ENCODE data around the gene ESRRG.
"Not testable (repeated sequence)": the region's sequence is repeated elsewhere in the genome, so short reads cannot be mapped to it uniquely, and the experiment has no call there.

ESRRG gene

DNA sequence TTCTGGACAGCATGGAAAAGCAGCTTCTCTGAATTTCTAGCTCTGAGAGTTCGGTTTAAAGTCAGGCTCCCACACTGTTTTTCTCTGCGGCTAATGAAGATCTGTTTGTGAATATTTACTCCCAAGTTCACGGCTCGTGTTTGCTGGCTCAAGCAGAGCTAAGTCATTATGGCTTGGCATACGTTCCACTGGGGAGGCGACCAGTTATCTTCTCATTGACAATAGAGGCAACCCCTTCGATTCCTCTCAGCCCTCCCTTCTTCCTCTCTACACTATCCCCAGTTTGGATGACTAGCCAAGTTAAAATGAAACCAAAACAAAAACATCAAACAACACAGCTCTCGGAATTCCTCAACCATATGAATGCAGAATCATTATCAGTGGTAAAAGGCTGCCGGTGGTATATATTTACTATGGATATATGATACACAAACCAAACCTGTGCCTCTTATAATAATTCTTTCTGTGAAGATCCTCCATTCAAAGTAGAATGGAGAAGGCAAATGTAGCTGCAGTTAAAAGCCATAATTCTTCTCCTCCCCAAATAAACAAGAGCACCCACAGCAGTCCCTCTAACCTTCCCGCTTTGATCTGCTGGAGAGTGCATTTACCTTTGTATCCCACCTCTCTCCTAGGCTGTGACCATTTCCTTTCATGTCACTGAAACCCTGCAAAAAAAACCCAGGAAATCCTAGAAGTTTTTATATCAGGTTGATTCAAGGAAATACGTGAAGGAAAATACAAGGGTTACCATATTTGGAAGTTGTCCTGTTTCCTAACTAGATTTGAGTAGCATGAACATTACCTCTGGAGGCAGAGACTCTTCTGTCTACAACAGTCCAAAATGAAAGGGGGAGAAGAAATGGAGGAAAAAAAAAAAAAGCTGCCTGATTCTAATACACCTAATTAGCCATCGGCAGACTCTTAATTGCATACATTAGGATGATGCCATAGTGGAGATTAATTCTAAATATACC is 191.7 kb downstream of the ESRRG start:
- Histone ChIP-seq H3K4me3 (ENCODE audit: low read length in 2 of 2) (peak overlapping the region; percentile 71), H3K4me1 (ENCODE audit: control insufficient read depth in 2 of 2, insufficient read depth in 2 of 2, low read length in 2 of 2) (peaks cover 0 to 2% of the 10 kb centered on the region in 2 donors), H3K9me3 (ENCODE audit: control insufficient read depth in 2 of 2, low read length in 2 of 2) (no peaks in the 10 kb centered on the region), H3K27ac (ENCODE audit: low read depth in 2 of 2, low read length in 2 of 2) (peak overlapping the region in 1 of 2 donors; percentile 11), H3K36me3 (ENCODE audit: control insufficient read depth in 2 of 2, insufficient read depth in 2 of 2, low read length in 2 of 2) (no peaks in the 10 kb centered on the region), H3K27me3 (ENCODE audit: control insufficient read depth in 2 of 2, insufficient read depth in 2 of 2, low read length in 2 of 2) (no peaks in the 10 kb centered on the region), H3K9ac (ENCODE audit: low read depth in 1 of 2, low read length in 2 of 2) (peak overlapping the region; percentile 14 to 43)

- not testable (repeated sequence) for H3K4me1 ChIP-seq (ENCODE audit: control insufficient read depth in 2 of 2, insufficient read depth in 2 of 2, low read length in 2 of 2); H3K36me3 ChIP-seq (ENCODE audit: control insufficient read depth in 2 of 2, insufficient read depth in 2 of 2, low read length in 2 of 2); H3K4me3 ChIP-seq (ENCODE audit: low read length in 2 of 2); H3K9me3 ChIP-seq (ENCODE audit: control insufficient read depth in 2 of 2, low read length in 2 of 2); H3K27me3 ChIP-seq (ENCODE audit: control insufficient read depth in 2 of 2, insufficient read depth in 2 of 2, low read length in 2 of 2); H3K27ac ChIP-seq (ENCODE audit: low read depth in 2 of 2, low read length in 2 of 2); H3K9ac ChIP-seq (ENCODE audit: low read depth in 1 of 2, low read length in 2 of 2)
Observed at GRCh38 chr1:216529851-216530250, 193.4 kb downstream of the ESRRG start.

DNA sequence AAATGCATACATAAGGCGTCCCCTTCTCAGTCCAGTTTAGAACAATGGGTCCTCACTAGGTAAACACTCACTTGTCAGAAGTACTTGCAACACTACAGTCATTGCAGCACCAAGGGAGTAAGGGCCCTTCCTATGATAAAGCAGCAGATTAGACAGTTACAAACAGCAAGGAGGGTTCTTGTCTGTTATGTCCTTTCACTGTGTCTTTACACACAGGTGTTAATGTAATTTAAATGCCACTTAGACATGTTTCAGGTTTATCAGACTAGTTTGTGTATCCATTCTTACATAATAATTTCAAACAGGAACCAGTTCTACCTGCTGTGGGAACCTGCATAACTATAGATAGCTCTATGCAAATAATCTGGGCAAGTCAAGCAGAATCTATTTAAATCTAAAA is 194.4 kb downstream of the ESRRG start:
- Histone ChIP-seq H3K9me3 (ENCODE audit: control insufficient read depth in 2 of 2, low read length in 2 of 2) (no peaks in the 10 kb centered on the region), H3K36me3 (ENCODE audit: control insufficient read depth in 2 of 2, insufficient read depth in 2 of 2, low read length in 2 of 2) (no peaks in the 10 kb centered on the region), H3K4me3 (ENCODE audit: low read length in 2 of 2) (no peak overlapping the region), H3K4me1 (ENCODE audit: control insufficient read depth in 2 of 2, insufficient read depth in 2 of 2, low read length in 2 of 2) (peaks cover 0 to 2% of the 10 kb centered on the region in 2 donors), H3K27ac (ENCODE audit: low read depth in 2 of 2, low read length in 2 of 2) (no peak overlapping the region), H3K9ac (ENCODE audit: low read depth in 1 of 2, low read length in 2 of 2) (no peak overlapping the region), H3K27me3 (ENCODE audit: control insufficient read depth in 2 of 2, insufficient read depth in 2 of 2, low read length in 2 of 2) (no peaks in the 10 kb centered on the region)

GRCh38 chr1:216523449-216524190 is 199.6 kb downstream of the ESRRG start:
- Histone ChIP-seq H3K27ac (ENCODE audit: low read depth in 2 of 2, low read length in 2 of 2) (no peak overlapping the region), H3K9me3 (ENCODE audit: control insufficient read depth in 2 of 2, low read length in 2 of 2) (no peaks in the 10 kb centered on the region), H3K27me3 (ENCODE audit: control insufficient read depth in 2 of 2, insufficient read depth in 2 of 2, low read length in 2 of 2) (no peaks in the 10 kb centered on the region), H3K4me1 (ENCODE audit: control insufficient read depth in 2 of 2, insufficient read depth in 2 of 2, low read length in 2 of 2) (no peaks in the 10 kb centered on the region), H3K4me3 (ENCODE audit: low read length in 2 of 2) (no peak overlapping the region), H3K9ac (ENCODE audit: low read depth in 1 of 2, low read length in 2 of 2) (no peak overlapping the region), H3K36me3 (ENCODE audit: control insufficient read depth in 2 of 2, insufficient read depth in 2 of 2, low read length in 2 of 2) (no peaks in the 10 kb centered on the region)

DNA sequence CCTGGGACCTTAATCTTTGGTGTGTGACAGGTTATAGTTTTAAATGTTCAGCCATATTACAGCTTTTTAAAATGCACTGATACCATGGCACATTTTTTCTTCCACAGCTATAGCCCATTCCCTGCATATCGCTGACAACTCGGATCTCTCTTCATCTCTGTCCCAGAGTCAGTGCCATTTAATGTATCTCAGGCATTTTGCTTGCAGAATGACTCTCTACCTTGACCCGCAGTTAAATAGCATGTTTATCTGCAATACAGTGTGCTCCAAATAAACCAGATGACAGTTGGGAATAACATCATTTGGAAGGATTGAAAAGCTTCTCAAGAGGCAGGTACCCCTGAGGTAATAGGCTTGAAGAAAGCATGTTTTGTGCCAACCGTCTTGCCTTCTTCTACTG is 200.2 kb downstream of the ESRRG start:
- Histone ChIP-seq H3K9me3 (ENCODE audit: control insufficient read depth in 2 of 2, low read length in 2 of 2) (no peaks in the 10 kb centered on the region), H3K36me3 (ENCODE audit: control insufficient read depth in 2 of 2, insufficient read depth in 2 of 2, low read length in 2 of 2) (no peaks in the 10 kb centered on the region), H3K27ac (ENCODE audit: low read depth in 2 of 2, low read length in 2 of 2) (no peak overlapping the region), H3K4me1 (ENCODE audit: control insufficient read depth in 2 of 2, insufficient read depth in 2 of 2, low read length in 2 of 2) (no peaks in the 10 kb centered on the region), H3K4me3 (ENCODE audit: low read length in 2 of 2) (no peak overlapping the region), H3K27me3 (ENCODE audit: control insufficient read depth in 2 of 2, insufficient read depth in 2 of 2, low read length in 2 of 2) (no peaks in the 10 kb centered on the region), H3K9ac (ENCODE audit: low read depth in 1 of 2, low read length in 2 of 2) (no peak overlapping the region)

DNA sequence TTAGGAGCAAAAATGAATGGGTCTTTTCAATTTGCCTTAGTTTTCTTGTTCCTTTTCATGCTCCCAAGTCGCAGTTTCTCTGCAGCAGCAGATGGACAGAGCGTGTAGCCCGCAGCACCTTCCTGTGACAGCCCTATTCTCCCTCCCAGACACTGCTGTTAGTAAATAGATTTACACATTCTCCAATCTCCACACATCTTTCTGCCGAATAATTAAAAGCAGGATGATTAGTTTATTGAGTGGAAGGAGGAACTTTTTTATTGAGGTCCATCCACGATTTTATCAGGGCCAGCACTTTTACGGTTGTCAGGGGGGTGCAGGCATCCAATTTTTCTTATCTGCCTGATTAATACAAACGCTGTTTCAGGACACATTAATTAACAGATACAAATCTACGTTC is 201.8 kb downstream of the ESRRG start:
- no peaks in the 10 kb centered on the region for H3K27me3 ChIP-seq (ENCODE audit: control insufficient read depth in 2 of 2, insufficient read depth in 2 of 2, low read length in 2 of 2)
- H3K4me3 ChIP-seq (ENCODE audit: low read length in 2 of 2), result no peak overlapping the region
- H3K36me3 ChIP-seq (ENCODE audit: control insufficient read depth in 2 of 2, insufficient read depth in 2 of 2, low read length in 2 of 2), result no peaks in the 10 kb centered on the region
- no peak overlapping the region for H3K9ac ChIP-seq (ENCODE audit: low read depth in 1 of 2, low read length in 2 of 2)
- no peak overlapping the region for H3K27ac ChIP-seq (ENCODE audit: low read depth in 2 of 2, low read length in 2 of 2)
- no peaks in the 10 kb centered on the region for H3K4me1 ChIP-seq (ENCODE audit: control insufficient read depth in 2 of 2, insufficient read depth in 2 of 2, low read length in 2 of 2)
- no peaks in the 10 kb centered on the region for H3K9me3 ChIP-seq (ENCODE audit: control insufficient read depth in 2 of 2, low read length in 2 of 2)

GRCh38 chr1:216518844-216519627 is 204.2 kb downstream of the ESRRG start:
- Histone ChIP-seq H3K4me3 (ENCODE audit: low read length in 2 of 2) (no peak overlapping the region), H3K27me3 (ENCODE audit: control insufficient read depth in 2 of 2, insufficient read depth in 2 of 2, low read length in 2 of 2) (no peaks in the 10 kb centered on the region), H3K4me1 (ENCODE audit: control insufficient read depth in 2 of 2, insufficient read depth in 2 of 2, low read length in 2 of 2) (no peaks in the 10 kb centered on the region), H3K27ac (ENCODE audit: low read depth in 2 of 2, low read length in 2 of 2) (no peak overlapping the region), H3K9me3 (ENCODE audit: control insufficient read depth in 2 of 2, low read length in 2 of 2) (no peaks in the 10 kb centered on the region), H3K9ac (ENCODE audit: low read depth in 1 of 2, low read length in 2 of 2) (no peak overlapping the region), H3K36me3 (ENCODE audit: control insufficient read depth in 2 of 2, insufficient read depth in 2 of 2, low read length in 2 of 2) (no peaks in the 10 kb centered on the region)

DNA sequence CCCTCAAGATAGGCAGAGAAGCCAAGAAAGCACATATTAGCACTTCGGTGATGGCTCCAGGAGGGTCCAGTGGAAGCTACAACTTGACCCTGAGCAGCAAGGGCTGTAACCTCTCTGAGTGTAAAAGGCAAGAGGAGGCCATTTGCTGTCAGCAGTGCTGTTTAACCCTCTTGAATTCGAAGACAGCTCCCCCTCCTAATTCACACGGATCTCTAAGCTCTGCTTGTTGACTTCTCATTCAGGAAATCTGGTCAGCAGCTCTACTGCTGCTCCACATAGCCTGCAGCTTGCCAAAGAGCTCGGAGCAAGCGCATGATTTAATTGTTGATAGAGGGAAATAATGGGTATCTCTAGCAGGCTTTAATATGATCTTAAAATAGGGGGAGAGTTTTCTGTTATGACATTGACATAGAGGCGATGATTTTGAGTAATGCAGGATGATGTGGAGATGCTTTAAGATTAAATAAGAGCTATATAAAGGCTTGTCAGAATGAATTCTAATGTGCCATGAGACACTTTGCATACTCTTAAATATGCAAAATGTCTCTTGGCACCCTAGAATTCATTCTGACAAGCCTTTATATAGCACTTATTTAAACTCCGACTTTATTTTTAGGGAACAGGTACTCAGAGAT is 220.6 kb downstream of the ESRRG start:
- Histone ChIP-seq H3K9ac (ENCODE audit: low read depth in 1 of 2, low read length in 2 of 2) (no peak overlapping the region), H3K36me3 (ENCODE audit: control insufficient read depth in 2 of 2, insufficient read depth in 2 of 2, low read length in 2 of 2) (no peaks in the 10 kb centered on the region), H3K27ac (ENCODE audit: low read depth in 2 of 2, low read length in 2 of 2) (no peak overlapping the region), H3K27me3 (ENCODE audit: control insufficient read depth in 2 of 2, insufficient read depth in 2 of 2, low read length in 2 of 2) (no peaks in the 10 kb centered on the region), H3K4me3 (ENCODE audit: low read length in 2 of 2) (no peak overlapping the region), H3K4me1 (ENCODE audit: control insufficient read depth in 2 of 2, insufficient read depth in 2 of 2, low read length in 2 of 2) (no peaks in the 10 kb centered on the region), H3K9me3 (ENCODE audit: control insufficient read depth in 2 of 2, low read length in 2 of 2) (no peaks in the 10 kb centered on the region)

GRCh38 chr1:216500273-216500967 is 222.8 kb downstream of the ESRRG start:
- H3K27me3 ChIP-seq (ENCODE audit: control insufficient read depth in 2 of 2, insufficient read depth in 2 of 2, low read length in 2 of 2), result no peaks in the 10 kb centered on the region
- no peak overlapping the region for H3K9ac ChIP-seq (ENCODE audit: low read depth in 1 of 2, low read length in 2 of 2)
- H3K27ac ChIP-seq (ENCODE audit: low read depth in 2 of 2, low read length in 2 of 2), result no peak overlapping the region
- H3K4me3 ChIP-seq (ENCODE audit: low read length in 2 of 2), result no peak overlapping the region
- no peaks in the 10 kb centered on the region for H3K4me1 ChIP-seq (ENCODE audit: control insufficient read depth in 2 of 2, insufficient read depth in 2 of 2, low read length in 2 of 2)
- no peaks in the 10 kb centered on the region for H3K36me3 ChIP-seq (ENCODE audit: control insufficient read depth in 2 of 2, insufficient read depth in 2 of 2, low read length in 2 of 2)
- H3K9me3 ChIP-seq (ENCODE audit: control insufficient read depth in 2 of 2, low read length in 2 of 2), result no peaks in the 10 kb centered on the region
